WTC11 (cell line): Measurements from ENCODE around the gene BRSK2.

Experiments used
- AFF4 ChIP-seq: sonication (generic); formaldehyde crosslinking; IDR thresholded peaks from 2 replicates; pipeline ENCODE4 v1.8.1; 2023; ENCODE audit warnings: mild to moderate bottlenecking, missing genetic modification reagents, borderline replicate concordance
- CREB1 ChIP-seq: sonication (generic); formaldehyde crosslinking; IDR thresholded peaks from 2 replicates; pipeline ENCODE4 v1.8.0; 2023; ENCODE audit warnings: mild to moderate bottlenecking, missing genetic modification reagents
- CTCF ChIP-seq: fragments of 200-600 bp; IDR thresholded peaks from 2 replicates; pipeline ENCODE4 v1.8.0; 2022; ENCODE audit warnings: antibody characterized with exemption
- ELF4 ChIP-seq: sonication (generic); formaldehyde crosslinking; IDR thresholded peaks from 2 replicates; pipeline ENCODE4 v1.8.1; 2022; ENCODE audit warnings: low read depth, mild to moderate bottlenecking, moderate library complexity, missing genetic modification reagents
- HMGXB4 ChIP-seq: sonication (generic); formaldehyde crosslinking; IDR thresholded peaks from 2 replicates; pipeline ENCODE4 v1.8.1; 2023; ENCODE audit warnings: mild to moderate bottlenecking, moderate library complexity, missing genetic modification reagents
- IRF2 ChIP-seq: sonication (generic); formaldehyde crosslinking; IDR thresholded peaks from 2 replicates; pipeline ENCODE4 v1.8.0; 2022; ENCODE audit warnings: low read depth, missing genetic modification reagents, borderline replicate concordance
- MLX ChIP-seq: sonication (generic); formaldehyde crosslinking; IDR thresholded peaks from 2 replicates; pipeline ENCODE4 v1.8.1; 2023; ENCODE audit warnings: mild to moderate bottlenecking, missing genetic modification reagents, moderate library complexity
- USF1 ChIP-seq: sonication (generic); formaldehyde crosslinking; IDR thresholded peaks from 2 replicates; pipeline ENCODE4 v1.8.0; 2022; ENCODE audit warnings: mild to moderate bottlenecking, missing genetic modification reagents
- USF2 ChIP-seq: sonication (generic); formaldehyde crosslinking; IDR thresholded peaks from 2 replicates; pipeline ENCODE4 v1.8.1; 2023; ENCODE audit warnings: mild to moderate bottlenecking, missing genetic modification reagents, moderate library complexity
- ZBTB43 ChIP-seq: sonication (generic); formaldehyde crosslinking; IDR thresholded peaks from 2 replicates; pipeline ENCODE4 v1.8.1; 2023; ENCODE audit warnings: mild to moderate bottlenecking, missing genetic modification reagents
- ZNF219 ChIP-seq: sonication (generic); formaldehyde crosslinking; IDR thresholded peaks from 2 replicates; pipeline ENCODE4 v1.8.0; 2023; ENCODE audit warnings: missing genetic modification reagents, mild to moderate bottlenecking, borderline replicate concordance

- TF ChIP-seq USF2 (CRISPR knock-in tag) (no peak), ELF4 (CRISPR knock-in tag) (no peak), CTCF (no peak), MLX (CRISPR knock-in tag) (no peak), IRF2 (no peak), CREB1 (CRISPR knock-in tag) (no peak), ZBTB43 (CRISPR knock-in tag) (no peak), AFF4 (CRISPR knock-in tag) (no peak), HMGXB4 (no peak), USF1 (CRISPR knock-in tag) (no peak), ZNF219 (CRISPR knock-in tag) (no peak)
Observed at GRCh38 chr11:1507381-1508140, 117.8 kb downstream of the BRSK2 start.
